Right atrium auricular region (tissue), 2 donors: ENCODE results near the gene PLCB4. TPM values are rescaled to one million over a fixed set of nuclear protein-coding genes. Genes with fewer than 3 reads are reported as not detected.

ENCODE experiments used
- DNase-seq: peaks from one replicate; pipeline ENCODE4 v3.0.0-alpha.2; 2019; ENCODE audit warnings: low spot score
- H3K27ac ChIP-seq, 2 donors: fragments of 200-600 bp; sonication (generic); 1 replicate in 1 of 2; 2 replicates in 1 of 2; pipeline ENCODE4 v1.5.1; 2016 to 2019
- H3K27me3 ChIP-seq, 2 donors: fragments of 200-600 bp; sonication (generic); one replicate each; pipeline versions ENCODE4 v1.5.1 to v1.6.0; 2017 to 2019
- H3K36me3 ChIP-seq: fragments of 200-600 bp; sonication (generic); one replicate; pipeline ENCODE4 v1.5.1; 2016
- H3K4me1 ChIP-seq, 2 donors: fragments of 200-600 bp; sonication (generic); one replicate each; pipeline versions ENCODE4 v1.5.1 to v1.6.0; 2017 to 2019
- H3K4me3 ChIP-seq, 2 donors: fragments of 200-600 bp; sonication (generic); 1 replicate in 1 of 2; 2 replicates in 1 of 2; pipeline ENCODE4 v1.5.1; 2017 to 2019; ENCODE audit warnings: mild to moderate bottlenecking in 1 of 2, moderate library complexity in 1 of 2
- H3K9me3 ChIP-seq, 2 donors: fragments of 200-600 bp; sonication (generic); one replicate each; pipeline ENCODE4 v1.5.1; 2019
- CTCF ChIP-seq, 2 donors: fragments of 200-600 bp; sonication (generic); IDR thresholded peaks; one replicate each; pipeline ENCODE4 v1.5.1; 2019; ENCODE audit warnings: antibody characterized with exemption in 2 of 2
- total RNA-seq, 2 donors: library from RNA; depleted of rRNA; stranded (reverse); fragments of >200 nt; gene quantifications; one replicate each; pipeline ENCODE4 v1.1.0, GENCODE V29; 2016

The PLCB4 gene
- total RNA-seq, 2 donors from 2014 or later = 14.3 to 32.4 TPM

- DNase-seq = no peak
- H3K27me3 ChIP-seq = no peaks in the 10 kb centered on the region
- H3K9me3 ChIP-seq = no peaks in the 10 kb centered on the region
- H3K36me3 ChIP-seq = no peaks in the 10 kb centered on the region
- no peak for TF ChIP-seq CTCF (IDR thresholded peaks at IDR 0.05)
- H3K4me3 ChIP-seq = no peak overlapping the region
- peak overlapping the region; percentile 41 to 57 for H3K27ac ChIP-seq
- peaks cover 0 to 45% of the 10 kb centered on the region in 2 donors for H3K4me1 ChIP-seq
Measured at GRCh38 chr20:9092655-9093054, 23.8 kb downstream of the PLCB4 start.

GRCh38 chr20:9093218-9093957, 24.5 kb downstream of the PLCB4 start:
- TF ChIP-seq CTCF (IDR thresholded peaks at IDR 0.05) = no peak
- Histone ChIP-seq H3K9me3 (no peaks in the 10 kb centered on the region), H3K27ac (peak overlapping the region; percentile 41 to 57), H3K4me1 (peaks cover 0 to 45% of the 10 kb centered on the region in 2 donors), H3K36me3 (no peaks in the 10 kb centered on the region), H3K4me3 (peak overlapping the region in 1 of 2 donors; percentile 1), H3K27me3 (no peaks in the 10 kb centered on the region)
- DNase-seq = no peak

GRCh38 chr20:9099372-9099771, 30.5 kb downstream of the PLCB4 start:
- peak in 1 of 2 donors; percentile 39 for TF ChIP-seq CTCF (IDR thresholded peaks at IDR 0.05)
- no peak for DNase-seq
- H3K27ac ChIP-seq = no peak overlapping the region
- no peak overlapping the region for H3K4me3 ChIP-seq
- no peaks in the 10 kb centered on the region for H3K36me3 ChIP-seq
- H3K4me1 ChIP-seq = peaks cover 0 to 4% of the 10 kb centered on the region in 2 donors
- no peaks in the 10 kb centered on the region for H3K27me3 ChIP-seq
- no peaks in the 10 kb centered on the region for H3K9me3 ChIP-seq

- TF ChIP-seq CTCF (IDR thresholded peaks at IDR 0.05) = no peak
- Histone ChIP-seq H3K4me3 (no peak overlapping the region), H3K36me3 (no peaks in the 10 kb centered on the region)
Measured at GRCh38 chr20:9100691-9101090, 31.8 kb downstream of the PLCB4 start.

GRCh38 chr20:9102456-9102855, 33.6 kb downstream of the PLCB4 start:
- H3K4me3 ChIP-seq = no peak overlapping the region
- H3K27me3 ChIP-seq = no peaks in the 10 kb centered on the region
- DNase-seq = no peak
- TF ChIP-seq CTCF (IDR thresholded peaks at IDR 0.05) = no peak
- H3K4me1 ChIP-seq = no peaks in the 10 kb centered on the region
- no peaks in the 10 kb centered on the region for H3K9me3 ChIP-seq
- no peaks in the 10 kb centered on the region for H3K36me3 ChIP-seq
- H3K27ac ChIP-seq = no peak overlapping the region

More at GRCh38 chr20:9100691-9101090, 31.8 kb downstream of the PLCB4 start:
- H3K27ac ChIP-seq = no peak overlapping the region
- H3K27me3 ChIP-seq = no peaks in the 10 kb centered on the region
- no peak for DNase-seq
- no peaks in the 10 kb centered on the region for H3K9me3 ChIP-seq
- no peaks in the 10 kb centered on the region for H3K4me1 ChIP-seq

GRCh38 chr20:9103955-9104354, 35.1 kb downstream of the PLCB4 start:
- DNase-seq = no peak
- H3K36me3 ChIP-seq = no peaks in the 10 kb centered on the region
- no peak for TF ChIP-seq CTCF (IDR thresholded peaks at IDR 0.05)
- no peak overlapping the region for H3K4me3 ChIP-seq
- no peaks in the 10 kb centered on the region for H3K27me3 ChIP-seq
- no peak overlapping the region for H3K27ac ChIP-seq
- peaks cover 0 to under 1% of the 10 kb centered on the region in 2 donors for H3K4me1 ChIP-seq
- H3K9me3 ChIP-seq = no peaks in the 10 kb centered on the region
